IMR-90 (cell line): ENCODE data around the gene FOXP1. TPM values are rescaled to one million over a fixed set of nuclear protein-coding genes. Genes with fewer than 3 reads are reported as not detected.

Experiments
- ATAC-seq: fragments of 200-7000 bp; cut with Tn5 transposase; 2 replicates; pipeline ENCODE4 v1.9.1; 2020; ENCODE audit warnings: low read depth, mild to moderate bottlenecking, moderate library complexity
- BruUV-seq: library from RNA; stranded (reverse); fragments of 400-500 nt; replicated peaks from 2 replicates; lab custom pipeline; 2021; lab: Mats Ljungman, UMichigan
- CTCF ChIA-PET: fragments of 300-600 bp; formaldehyde crosslinking; extraction: SDS; loops from one replicate; lab custom pipeline; 2021; ENCODE audit warnings: antibody characterized with exemption; lab: Yijun Ruan, JAX
- POLR2A ChIA-PET: fragments of 300-600 bp; sonication (Branson Sonifier 250); formaldehyde crosslinking; loops from one replicate; lab custom pipeline; 2022; ENCODE audit warnings: antibody characterized with exemption; ENCODE audit not compliant: unreplicated experiment; lab: Charles Lee
- DNase-seq: peaks from one replicate; pipeline ENCODE4 v3.0.0; 2013
- H2AFZ ChIP-seq: replicated peaks from 2 replicates; pipeline ENCODE3; 2013; ENCODE audit warnings: low read length, mild to moderate bottlenecking; ENCODE audit not compliant: poor library complexity
- H2AK5ac ChIP-seq: 2 replicates; pipeline ENCODE4 v1.6.1; 2013; ENCODE audit warnings: low read depth, low read length, inconsistent platforms
- H2AK9ac ChIP-seq: replicated peaks from 2 replicates; pipeline ENCODE3; 2013; ENCODE audit warnings: mild to moderate bottlenecking, low read depth, low read length, moderate library complexity; ENCODE audit not compliant: poor library complexity
- H2BK120ac ChIP-seq: 2 replicates; pipeline ENCODE4 v1.6.1; 2013; ENCODE audit warnings: low read depth, low read length, inconsistent platforms
- H2BK15ac ChIP-seq: 3 replicates; pipeline ENCODE4 v1.6.1; 2013; ENCODE audit warnings: low read depth, low read length, inconsistent platforms
- H2BK20ac ChIP-seq: 2 replicates; pipeline ENCODE4 v1.6.1; 2013; ENCODE audit warnings: low read depth, mild to moderate bottlenecking, inconsistent platforms, low read length, moderate library complexity
- H2BK5ac ChIP-seq: 2 replicates; pipeline ENCODE4 v1.6.1; 2013; ENCODE audit warnings: mild to moderate bottlenecking, low read depth, low read length, inconsistent platforms; ENCODE audit not compliant: poor library complexity, severe bottlenecking
- H3K14ac ChIP-seq: replicated peaks from 2 replicates; pipeline ENCODE4 v1.6.1; 2013; ENCODE audit warnings: low read depth, low read length, inconsistent platforms
- H3K18ac ChIP-seq: 2 replicates; pipeline ENCODE4 v1.6.1; 2013; ENCODE audit warnings: low read depth, low read length, control low read depth
- H3K23ac ChIP-seq: 2 replicates; pipeline ENCODE4 v1.6.1; 2013; ENCODE audit warnings: low read depth, low read length, inconsistent platforms
- H3K27ac ChIP-seq: 2 replicates; pipeline ENCODE4 v1.5.1; 2013; ENCODE audit warnings: mild to moderate bottlenecking, control low read depth, low read length; ENCODE audit not compliant: insufficient read depth
- H3K27me3 ChIP-seq: 2 replicates; pipeline ENCODE4 v1.6.1; 2013; ENCODE audit warnings: low read length; ENCODE audit not compliant: control insufficient read depth, insufficient read depth
- H3K36me3 ChIP-seq: 2 replicates; pipeline ENCODE4 v1.6.1; 2013; ENCODE audit warnings: low read length, mixed read lengths; ENCODE audit not compliant: control insufficient read depth, insufficient read depth
- H3K4ac ChIP-seq: 2 replicates; pipeline ENCODE4 v1.6.1; 2013; ENCODE audit warnings: low read depth, low read length, inconsistent platforms
- H3K4me1 ChIP-seq: 2 replicates; pipeline ENCODE4 v1.6.1; 2013; ENCODE audit warnings: low read length, mixed read lengths; ENCODE audit not compliant: control insufficient read depth, insufficient read depth
- H3K4me2 ChIP-seq: 2 replicates; pipeline ENCODE4 v1.6.1; 2013; ENCODE audit warnings: low read depth, mild to moderate bottlenecking, control low read depth, low read length, moderate library complexity
- H3K4me3 ChIP-seq: 2 replicates; pipeline ENCODE4 v1.5.1; 2013; ENCODE audit warnings: low read depth, mild to moderate bottlenecking, control low read depth, low read length, moderate library complexity; ENCODE audit not compliant: insufficient read depth
- H3K56ac ChIP-seq: 2 replicates; pipeline ENCODE4 v1.6.1; 2013; ENCODE audit warnings: low read length, inconsistent platforms; ENCODE audit not compliant: insufficient read depth; ENCODE audit errors: extremely low read depth
- H3K79me1 ChIP-seq, 2 experiments: 2 replicates each; pipeline ENCODE4 v1.6.1; 2013; ENCODE audit warnings: low read length in 2 of 2, inconsistent platforms in 1 of 2, low read depth in 1 of 2
- H3K9ac ChIP-seq: 2 replicates; pipeline ENCODE4 v1.6.1; 2013; ENCODE audit warnings: low read depth, low read length, control low read depth
- H3K9me1 ChIP-seq: 2 replicates; pipeline ENCODE4 v1.6.1; 2013; ENCODE audit warnings: low read length, inconsistent platforms; ENCODE audit not compliant: insufficient read depth
- H3K9me3 ChIP-seq: 2 replicates; pipeline ENCODE4 v1.6.1; 2013; ENCODE audit warnings: low read length; ENCODE audit not compliant: control insufficient read depth, insufficient read depth
- H4K20me1 ChIP-seq: 2 replicates; pipeline ENCODE4 v1.6.1; 2013; ENCODE audit warnings: low read length, inconsistent platforms; ENCODE audit not compliant: insufficient read depth
- H4K5ac ChIP-seq: 2 replicates; pipeline ENCODE4 v1.6.1; 2013; ENCODE audit warnings: mild to moderate bottlenecking, low read depth, low read length, control low read depth
- H4K8ac ChIP-seq, 2 experiments: 2 replicates each; pipeline ENCODE4 v1.6.1; 2013; ENCODE audit warnings: low read depth in 2 of 2, low read length in 2 of 2, control low read depth in 1 of 2, inconsistent platforms in 1 of 2
- H4K91ac ChIP-seq: 2 replicates; pipeline ENCODE4 v1.6.1; 2013; ENCODE audit warnings: low read depth, low read length, inconsistent platforms; ENCODE audit not compliant: insufficient read depth
- BHLHE40 ChIP-seq: fragments of 150-350 bp; IDR thresholded peaks from 2 replicates; pipeline ENCODE4 v1.6.1; 2016; ENCODE audit warnings: mild to moderate bottlenecking, low read depth, low read length
- CHD1 ChIP-seq: IDR thresholded peaks from 2 replicates; pipeline ENCODE4 v1.6.1; 2012; ENCODE audit warnings: low read depth, low read length, improper control_type of control experiment
- FOS ChIP-seq: fragments of 150-350 bp; IDR thresholded peaks from 2 replicates; pipeline ENCODE4 v1.6.1; 2016; ENCODE audit warnings: low read depth, low read length
- MAFK ChIP-seq: IDR thresholded peaks from 2 replicates; pipeline ENCODE4 v1.6.1; 2012; ENCODE audit warnings: low read depth, low read length, improper control_type of control experiment
- POLR2A ChIP-seq: IDR thresholded peaks from 2 replicates; pipeline ENCODE4 v1.6.1; 2012; ENCODE audit warnings: mild to moderate bottlenecking, low read depth, low read length
- RCOR1 ChIP-seq: IDR thresholded peaks from 2 replicates; pipeline ENCODE4 v1.6.1; 2012; ENCODE audit warnings: mild to moderate bottlenecking, low read length, improper control_type of control experiment; ENCODE audit not compliant: insufficient replicate concordance
- WGBS, 2 experiments: methylation state at CpG; one replicate each; pipeline versions ENCODE4 v1.1.5 to v1.1.7; 2013; ENCODE audit warnings: missing lambda C conversion rate in 2 of 2; ENCODE audit not compliant: insufficient read length in 1 of 2; ENCODE audit errors: extremely low coverage in 2 of 2; 5-methylcytosine and 5-hydroxymethylcytosine counted together
- dilution Hi-C: fragments of 300-500 bp; cut with HindIII; formaldehyde crosslinking; loops from one replicate; pipeline ENCODE4 v1.14.3; 2018; ENCODE audit warnings: low sequenced_read_pairs; ENCODE audit not compliant: unreplicated experiment
- in situ Hi-C: fragments of 300-500 bp; cut with MboI; formaldehyde crosslinking; loops from 3 replicates; pipeline ENCODE4 v1.14.3; 2019; ENCODE audit warnings: low sequenced_read_pairs, inconsistent platforms, mixed read lengths
- intact Hi-C: fragments of 100-400 bp; cut with micrococcal nuclease; formaldehyde crosslinking; loops from 2 replicates; pipeline ENCODE4 v1.10.0; 2022
- polyA plus RNA-seq, 3 experiments: library from polyadenylated mRNA; depleted of rRNA; stranded (reverse); fragments of >200 nt; gene quantifications; 2 replicates each; pipeline ENCODE4 v1.2.3, GENCODE V29; 2012; ENCODE audit warnings: low replicate concordance in 1 of 3
- total RNA-seq: library from RNA; depleted of rRNA; stranded (reverse); fragments of >200 nt; gene quantifications from 2 replicates; pipeline ENCODE4 v1.2.3, GENCODE V29; 2012
- TF ChIP-seq, protein P1 (sequence below): fragments of 150-350 bp; IDR thresholded peaks from 2 replicates; pipeline ENCODE4 v1.6.1; 2017; ENCODE audit warnings: mild to moderate bottlenecking, antibody characterized with exemption, low read length, low read depth

FOXP1 gene
- total and polyA plus RNA-seq, 2 of the 4 experiments (the other 2 are of a cell fraction) = 37.0 to 132 TPM

DNA sequence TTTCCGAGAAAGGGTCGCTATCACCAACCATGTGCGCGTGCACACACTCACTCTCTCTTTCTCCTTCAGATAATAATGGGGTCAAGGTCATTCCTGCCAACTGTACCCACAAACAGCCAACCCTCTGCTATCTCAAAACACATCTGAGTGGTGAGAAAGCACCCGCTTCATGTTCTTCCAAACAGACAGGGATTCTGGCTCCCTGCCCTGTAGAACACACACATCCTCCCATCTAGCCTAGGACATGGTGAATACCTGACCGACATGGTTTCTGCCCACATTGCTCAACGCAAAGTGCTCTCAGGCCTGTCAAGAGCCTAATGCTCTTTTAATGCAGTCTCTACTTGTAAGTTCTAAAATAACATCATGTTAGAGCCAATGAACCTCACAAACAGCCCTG lies 302.2 kb downstream of the FOXP1 start:
- no peak overlapping the region for H4K91ac ChIP-seq
- no peak overlapping the region for H3K4me3 ChIP-seq
- ATAC-seq (no peak), DNase-seq (no peak)
- no peaks in the 10 kb centered on the region for H4K20me1 ChIP-seq
- H3K36me3 ChIP-seq = no peaks in the 10 kb centered on the region; the same call in 1 of the 2 replicates
- H3K23ac ChIP-seq = no peak overlapping the region
- ChIA-PET POLR2A (no interaction called here), CTCF (no interaction called here)
- BruUV-seq = no TSS peak
- no peaks in the 10 kb centered on the region for H3K9me3 ChIP-seq
- H3K14ac ChIP-seq = no peak overlapping the region
- H2BK20ac ChIP-seq = no peak overlapping the region
- H3K9me1 ChIP-seq = peaks cover 11% of the 10 kb centered on the region
- TF ChIP-seq RCOR1 = no peak
- TF ChIP-seq POLR2A = no peak
- no peak for TF ChIP-seq FOS
- no peak for TF ChIP-seq BHLHE40
- TF ChIP-seq CHD1 = no peak
- TF ChIP-seq, protein P1, sequence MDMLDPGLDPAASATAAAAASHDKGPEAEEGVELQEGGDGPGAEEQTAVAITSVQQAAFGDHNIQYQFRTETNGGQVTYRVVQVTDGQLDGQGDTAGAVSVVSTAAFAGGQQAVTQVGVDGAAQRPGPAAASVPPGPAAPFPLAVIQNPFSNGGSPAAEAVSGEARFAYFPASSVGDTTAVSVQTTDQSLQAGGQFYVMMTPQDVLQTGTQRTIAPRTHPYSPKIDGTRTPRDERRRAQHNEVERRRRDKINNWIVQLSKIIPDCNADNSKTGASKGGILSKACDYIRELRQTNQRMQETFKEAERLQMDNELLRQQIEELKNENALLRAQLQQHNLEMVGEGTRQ = no peak
- no peak for TF ChIP-seq MAFK
- dilution Hi-C loops = no loop called here
- H4K5ac ChIP-seq = no peak overlapping the region
- peaks cover 11 to 24% of the 10 kb centered on the region in 2 experiments for H3K79me1 ChIP-seq
- no peak overlapping the region for H2BK5ac ChIP-seq
- WGBS, 2 experiments = no CpG with 5 or more reads among the region's 7 CpGs
- H2AFZ ChIP-seq = no peak overlapping the region
- intact Hi-C loops = no loop called here
- H3K9ac ChIP-seq = no peak overlapping the region
- no peak overlapping the region for H3K27ac ChIP-seq
- no peak overlapping the region for H3K18ac ChIP-seq
- H2BK120ac ChIP-seq = no peak overlapping the region
- H3K56ac ChIP-seq = no peak overlapping the region
- no peak overlapping the region for H2AK5ac ChIP-seq
- no peak overlapping the region for H2BK15ac ChIP-seq
- no peak overlapping the region for H3K4me2 ChIP-seq
- H4K8ac ChIP-seq = no peak overlapping the region
- no peaks in the 10 kb centered on the region; the same call in 1 of the 2 replicates for H3K4me1 ChIP-seq
- no peak overlapping the region for H3K4ac ChIP-seq
- in situ Hi-C loops = no loop called here
- H2AK9ac ChIP-seq = no peak overlapping the region
- no peaks in the 10 kb centered on the region for H3K27me3 ChIP-seq
